GM23338 (cell line): ENCODE results near the gene ANO1.

Experiments used
- EZH2 ChIP-seq: fragments of 200-600 bp; sonication (generic); IDR thresholded peaks from one replicate; pipeline ENCODE4 v1.8.0; 2017; ENCODE audit warnings: antibody characterized with exemption, mild to moderate bottlenecking, low read depth; ENCODE audit not compliant: unreplicated experiment
- POLR2AphosphoS5 ChIP-seq: IDR thresholded peaks from 2 replicates; pipeline ENCODE4 v1.6.1; 2016; ENCODE audit warnings: antibody characterized with exemption, low read depth
- TF ChIP-seq, protein P1 (sequence below), 2 experiments: fragments of 200-600 bp in 1 of 2; sonication (generic) in 1 of 2; conservative IDR thresholded peaks; 2 replicates each; pipeline versions ENCODE4 v1.5.1 to v1.6.1; 2016 to 2017; ENCODE audit warnings: antibody characterized with exemption in 2 of 2, low read depth in 2 of 2, mild to moderate bottlenecking in 2 of 2, moderate library complexity in 1 of 2
- TF ChIP-seq, protein P2 (sequence below): fragments of 250-450 bp; sonication (Bioruptor Pico); IDR thresholded peaks from 2 replicates; pipeline ENCODE4 v1.5.0; 2020; ENCODE audit warnings: mild to moderate bottlenecking, moderate library complexity
- TF ChIP-seq, protein P3 (sequence below): IDR thresholded peaks from one replicate; pipeline ENCODE4 v1.6.1; 2018; ENCODE audit warnings: antibody characterized with exemption; ENCODE audit not compliant: unreplicated experiment

DNA sequence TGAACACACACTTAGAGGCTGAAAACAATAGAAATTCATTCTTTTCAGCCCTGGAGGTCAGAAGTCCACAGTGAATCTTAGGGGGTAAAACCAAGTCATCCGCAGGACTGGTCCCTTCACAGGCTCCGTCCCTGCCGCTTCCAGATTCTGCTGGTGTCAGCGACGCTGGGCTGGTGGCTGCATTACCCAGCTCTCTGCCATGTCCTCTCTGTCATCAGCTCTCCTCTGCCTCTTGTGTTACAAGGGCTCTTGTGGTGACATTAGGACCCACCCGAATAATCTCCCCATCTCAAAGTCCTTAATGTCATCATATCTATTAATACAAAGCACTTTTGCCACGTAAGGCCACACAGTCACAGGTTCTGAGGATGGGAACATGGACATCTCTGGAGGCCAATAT lies 47.7 kb upstream of the ANO1 start:
- TF ChIP-seq, protein P1, sequence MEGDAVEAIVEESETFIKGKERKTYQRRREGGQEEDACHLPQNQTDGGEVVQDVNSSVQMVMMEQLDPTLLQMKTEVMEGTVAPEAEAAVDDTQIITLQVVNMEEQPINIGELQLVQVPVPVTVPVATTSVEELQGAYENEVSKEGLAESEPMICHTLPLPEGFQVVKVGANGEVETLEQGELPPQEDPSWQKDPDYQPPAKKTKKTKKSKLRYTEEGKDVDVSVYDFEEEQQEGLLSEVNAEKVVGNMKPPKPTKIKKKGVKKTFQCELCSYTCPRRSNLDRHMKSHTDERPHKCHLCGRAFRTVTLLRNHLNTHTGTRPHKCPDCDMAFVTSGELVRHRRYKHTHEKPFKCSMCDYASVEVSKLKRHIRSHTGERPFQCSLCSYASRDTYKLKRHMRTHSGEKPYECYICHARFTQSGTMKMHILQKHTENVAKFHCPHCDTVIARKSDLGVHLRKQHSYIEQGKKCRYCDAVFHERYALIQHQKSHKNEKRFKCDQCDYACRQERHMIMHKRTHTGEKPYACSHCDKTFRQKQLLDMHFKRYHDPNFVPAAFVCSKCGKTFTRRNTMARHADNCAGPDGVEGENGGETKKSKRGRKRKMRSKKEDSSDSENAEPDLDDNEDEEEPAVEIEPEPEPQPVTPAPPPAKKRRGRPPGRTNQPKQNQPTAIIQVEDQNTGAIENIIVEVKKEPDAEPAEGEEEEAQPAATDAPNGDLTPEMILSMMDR (conservative IDR thresholded peaks at IDR 0.05; ENCODE audit: low read depth in 2 of 2) = no peak
- TF ChIP-seq EZH2 = no peak
- TF ChIP-seq, protein P2, sequence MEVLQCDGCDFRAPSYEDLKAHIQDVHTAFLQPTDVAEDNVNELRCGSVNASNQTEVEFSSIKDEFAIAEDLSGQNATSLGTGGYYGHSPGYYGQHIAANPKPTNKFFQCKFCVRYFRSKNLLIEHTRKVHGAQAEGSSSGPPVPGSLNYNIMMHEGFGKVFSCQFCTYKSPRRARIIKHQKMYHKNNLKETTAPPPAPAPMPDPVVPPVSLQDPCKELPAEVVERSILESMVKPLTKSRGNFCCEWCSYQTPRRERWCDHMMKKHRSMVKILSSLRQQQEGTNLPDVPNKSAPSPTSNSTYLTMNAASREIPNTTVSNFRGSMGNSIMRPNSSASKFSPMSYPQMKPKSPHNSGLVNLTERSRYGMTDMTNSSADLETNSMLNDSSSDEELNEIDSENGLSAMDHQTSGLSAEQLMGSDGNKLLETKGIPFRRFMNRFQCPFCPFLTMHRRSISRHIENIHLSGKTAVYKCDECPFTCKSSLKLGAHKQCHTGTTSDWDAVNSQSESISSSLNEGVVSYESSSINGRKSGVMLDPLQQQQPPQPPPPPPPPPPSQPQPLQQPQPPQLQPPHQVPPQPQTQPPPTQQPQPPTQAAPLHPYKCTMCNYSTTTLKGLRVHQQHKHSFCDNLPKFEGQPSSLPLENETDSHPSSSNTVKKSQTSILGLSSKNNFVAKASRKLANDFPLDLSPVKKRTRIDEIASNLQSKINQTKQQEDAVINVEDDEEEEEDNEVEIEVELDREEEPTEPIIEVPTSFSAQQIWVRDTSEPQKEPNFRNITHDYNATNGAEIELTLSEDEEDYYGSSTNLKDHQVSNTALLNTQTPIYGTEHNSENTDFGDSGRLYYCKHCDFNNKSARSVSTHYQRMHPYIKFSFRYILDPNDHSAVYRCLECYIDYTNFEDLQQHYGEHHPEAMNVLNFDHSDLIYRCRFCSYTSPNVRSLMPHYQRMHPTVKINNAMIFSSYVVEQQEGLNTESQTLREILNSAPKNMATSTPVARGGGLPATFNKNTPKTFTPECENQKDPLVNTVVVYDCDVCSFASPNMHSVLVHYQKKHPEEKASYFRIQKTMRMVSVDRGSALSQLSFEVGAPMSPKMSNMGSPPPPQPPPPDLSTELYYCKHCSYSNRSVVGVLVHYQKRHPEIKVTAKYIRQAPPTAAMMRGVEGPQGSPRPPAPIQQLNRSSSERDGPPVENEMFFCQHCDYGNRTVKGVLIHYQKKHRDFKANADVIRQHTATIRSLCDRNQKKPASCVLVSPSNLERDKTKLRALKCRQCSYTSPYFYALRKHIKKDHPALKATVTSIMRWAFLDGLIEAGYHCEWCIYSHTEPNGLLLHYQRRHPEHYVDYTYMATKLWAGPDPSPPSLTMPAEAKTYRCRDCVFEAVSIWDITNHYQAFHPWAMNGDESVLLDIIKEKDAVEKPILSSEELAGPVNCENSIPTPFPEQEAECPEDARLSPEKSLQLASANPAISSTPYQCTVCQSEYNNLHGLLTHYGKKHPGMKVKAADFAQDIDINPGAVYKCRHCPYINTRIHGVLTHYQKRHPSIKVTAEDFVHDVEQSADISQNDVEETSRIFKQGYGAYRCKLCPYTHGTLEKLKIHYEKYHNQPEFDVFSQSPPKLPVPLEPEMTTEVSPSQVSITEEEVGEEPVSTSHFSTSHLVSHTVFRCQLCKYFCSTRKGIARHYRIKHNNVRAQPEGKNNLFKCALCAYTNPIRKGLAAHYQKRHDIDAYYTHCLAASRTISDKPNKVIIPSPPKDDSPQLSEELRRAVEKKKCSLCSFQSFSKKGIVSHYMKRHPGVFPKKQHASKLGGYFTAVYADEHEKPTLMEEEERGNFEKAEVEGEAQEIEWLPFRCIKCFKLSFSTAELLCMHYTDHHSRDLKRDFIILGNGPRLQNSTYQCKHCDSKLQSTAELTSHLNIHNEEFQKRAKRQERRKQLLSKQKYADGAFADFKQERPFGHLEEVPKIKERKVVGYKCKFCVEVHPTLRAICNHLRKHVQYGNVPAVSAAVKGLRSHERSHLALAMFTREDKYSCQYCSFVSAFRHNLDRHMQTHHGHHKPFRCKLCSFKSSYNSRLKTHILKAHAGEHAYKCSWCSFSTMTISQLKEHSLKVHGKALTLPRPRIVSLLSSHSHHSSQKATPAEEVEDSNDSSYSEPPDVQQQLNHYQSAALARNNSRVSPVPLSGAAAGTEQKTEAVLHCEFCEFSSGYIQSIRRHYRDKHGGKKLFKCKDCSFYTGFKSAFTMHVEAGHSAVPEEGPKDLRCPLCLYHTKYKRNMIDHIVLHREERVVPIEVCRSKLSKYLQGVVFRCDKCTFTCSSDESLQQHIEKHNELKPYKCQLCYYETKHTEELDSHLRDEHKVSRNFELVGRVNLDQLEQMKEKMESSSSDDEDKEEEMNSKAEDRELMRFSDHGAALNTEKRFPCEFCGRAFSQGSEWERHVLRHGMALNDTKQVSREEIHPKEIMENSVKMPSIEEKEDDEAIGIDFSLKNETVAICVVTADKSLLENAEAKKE = no peak
- TF ChIP-seq, protein P3, sequence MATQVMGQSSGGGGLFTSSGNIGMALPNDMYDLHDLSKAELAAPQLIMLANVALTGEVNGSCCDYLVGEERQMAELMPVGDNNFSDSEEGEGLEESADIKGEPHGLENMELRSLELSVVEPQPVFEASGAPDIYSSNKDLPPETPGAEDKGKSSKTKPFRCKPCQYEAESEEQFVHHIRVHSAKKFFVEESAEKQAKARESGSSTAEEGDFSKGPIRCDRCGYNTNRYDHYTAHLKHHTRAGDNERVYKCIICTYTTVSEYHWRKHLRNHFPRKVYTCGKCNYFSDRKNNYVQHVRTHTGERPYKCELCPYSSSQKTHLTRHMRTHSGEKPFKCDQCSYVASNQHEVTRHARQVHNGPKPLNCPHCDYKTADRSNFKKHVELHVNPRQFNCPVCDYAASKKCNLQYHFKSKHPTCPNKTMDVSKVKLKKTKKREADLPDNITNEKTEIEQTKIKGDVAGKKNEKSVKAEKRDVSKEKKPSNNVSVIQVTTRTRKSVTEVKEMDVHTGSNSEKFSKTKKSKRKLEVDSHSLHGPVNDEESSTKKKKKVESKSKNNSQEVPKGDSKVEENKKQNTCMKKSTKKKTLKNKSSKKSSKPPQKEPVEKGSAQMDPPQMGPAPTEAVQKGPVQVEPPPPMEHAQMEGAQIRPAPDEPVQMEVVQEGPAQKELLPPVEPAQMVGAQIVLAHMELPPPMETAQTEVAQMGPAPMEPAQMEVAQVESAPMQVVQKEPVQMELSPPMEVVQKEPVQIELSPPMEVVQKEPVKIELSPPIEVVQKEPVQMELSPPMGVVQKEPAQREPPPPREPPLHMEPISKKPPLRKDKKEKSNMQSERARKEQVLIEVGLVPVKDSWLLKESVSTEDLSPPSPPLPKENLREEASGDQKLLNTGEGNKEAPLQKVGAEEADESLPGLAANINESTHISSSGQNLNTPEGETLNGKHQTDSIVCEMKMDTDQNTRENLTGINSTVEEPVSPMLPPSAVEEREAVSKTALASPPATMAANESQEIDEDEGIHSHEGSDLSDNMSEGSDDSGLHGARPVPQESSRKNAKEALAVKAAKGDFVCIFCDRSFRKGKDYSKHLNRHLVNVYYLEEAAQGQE = no peak
- TF ChIP-seq POLR2AphosphoS5 = no peak
